Measurements from ENCODE around the gene ZBTB9. TPM values are rescaled to one million over a fixed set of nuclear protein-coding genes. Genes with fewer than 3 reads are reported as not detected.

Gene ZBTB9
- total RNA-seq = 9.2 TPM

DNA sequence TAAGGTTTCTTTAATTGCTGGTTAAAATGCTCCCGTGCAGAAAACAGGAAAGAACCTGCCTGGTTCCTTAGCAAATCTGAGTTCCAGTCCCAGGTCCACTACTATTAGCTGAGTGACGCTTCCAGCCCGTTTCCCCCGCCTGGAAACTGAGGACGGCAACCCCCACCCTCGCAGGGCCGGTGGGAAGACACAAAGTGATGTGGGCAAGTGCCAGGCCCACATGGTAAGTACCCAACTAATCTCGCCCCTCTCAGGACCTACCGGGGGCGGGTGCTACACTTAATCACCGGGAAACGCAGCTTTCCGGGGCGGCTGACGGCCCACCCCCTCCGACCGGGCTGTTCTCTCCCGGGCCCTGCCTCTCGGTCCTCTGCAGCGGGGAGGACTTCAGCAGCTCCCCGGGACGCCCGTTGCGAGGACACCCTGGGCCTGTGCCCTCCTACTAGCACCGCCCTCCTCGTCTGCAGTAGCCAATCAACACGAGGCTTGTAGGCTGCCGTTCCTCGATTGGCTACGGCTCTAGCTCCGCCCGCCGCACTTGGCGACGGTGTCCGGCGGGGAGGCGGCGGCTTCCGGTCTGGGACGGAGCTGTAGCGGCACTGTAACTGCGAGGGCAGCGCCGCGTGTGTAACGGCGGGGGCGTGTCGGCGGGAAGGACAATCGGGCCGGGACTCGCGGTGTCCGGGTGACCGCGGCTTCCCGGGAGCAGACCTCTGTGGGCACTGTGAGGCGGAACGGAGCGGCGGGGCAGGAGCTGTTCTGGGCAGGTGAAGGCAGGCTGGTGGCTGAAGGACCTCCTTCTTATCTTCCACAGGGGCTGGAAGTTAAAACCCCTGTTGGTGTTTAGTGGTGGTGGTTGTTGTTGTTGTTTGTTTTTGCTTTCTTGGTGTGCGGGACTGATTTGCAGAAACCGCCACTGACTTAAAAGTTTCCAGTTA is at the start of gene ZBTB9:
Gene ZBTB9 (plus strand): TSS at position 568 of the 938 bp plus-strand sequence. CDS start 525 bp downstream, outside the sequence.
- peak; percentile 95 for DNase-seq

- DNase-seq = no peak
Measured at GRCh38 chr6:33404884-33405283, 49.5 kb upstream of the ZBTB9 start.

GRCh38 chr6:33405386-33405940 is 48.9 kb upstream of the ZBTB9 start:
- no peak for DNase-seq

- no peak for DNase-seq
Measured at GRCh38 chr6:33406126-33406525, 48.2 kb upstream of the ZBTB9 start.

DNA sequence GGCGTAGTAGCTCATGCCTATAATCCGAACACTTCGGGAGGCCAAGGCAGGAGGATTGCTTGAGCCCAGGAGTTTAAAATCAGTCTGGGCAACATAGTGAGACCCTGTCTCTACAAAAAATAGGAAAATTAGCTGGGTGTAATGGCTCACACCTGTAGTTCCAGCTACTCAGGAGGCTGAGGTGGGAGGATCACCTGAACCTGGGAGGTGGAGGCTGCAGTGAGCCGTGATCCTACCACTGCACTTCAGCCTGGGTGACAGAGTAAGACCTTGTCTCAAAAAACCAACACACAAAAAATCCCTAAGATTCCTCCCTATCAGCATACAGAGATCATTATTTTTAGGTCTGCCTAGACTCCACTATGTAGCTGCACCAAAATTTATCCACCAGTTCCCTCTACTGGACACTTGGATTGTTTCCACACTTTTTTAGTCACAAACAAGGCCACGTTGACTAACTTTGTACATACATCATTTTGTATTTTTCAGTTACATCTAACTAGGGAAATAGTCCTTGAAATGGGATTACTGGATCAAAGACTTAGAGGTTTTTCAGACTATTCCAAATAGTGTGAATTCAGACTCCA is 47.2 kb upstream of the ZBTB9 start:
- DNase-seq = no peak

DNA sequence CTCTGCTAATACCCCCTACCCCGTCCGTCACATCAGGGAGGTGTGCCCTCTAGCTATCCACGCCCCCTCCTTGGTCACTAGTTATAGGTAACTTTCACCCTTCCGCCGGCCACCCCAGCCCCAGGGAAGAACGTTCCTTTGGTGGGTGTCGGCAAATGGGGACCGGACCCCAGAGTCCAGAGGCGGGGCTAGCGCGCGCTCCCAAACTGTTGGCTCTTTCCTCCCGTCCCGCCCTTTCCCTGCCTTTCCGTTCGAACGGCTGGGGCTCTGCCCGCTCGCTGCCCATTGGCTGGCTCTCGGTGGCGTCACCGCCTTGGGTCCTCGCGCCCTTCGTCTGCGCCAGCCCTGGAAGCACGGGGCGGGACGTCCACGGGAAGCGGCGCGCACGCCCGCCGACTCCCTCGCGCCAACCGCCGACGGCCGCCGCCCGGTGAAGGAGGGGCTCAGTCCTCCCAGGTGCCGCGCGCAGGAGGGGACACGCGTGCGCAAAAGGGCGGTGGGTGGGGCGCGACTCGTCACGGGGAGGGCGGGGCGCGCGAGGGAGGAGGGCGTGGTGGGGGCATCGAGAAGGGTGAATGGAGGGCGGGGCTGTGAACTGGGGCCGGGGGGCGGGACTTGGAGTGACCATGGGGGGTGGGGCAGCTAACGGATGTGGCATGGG is 44.2 kb upstream of the ZBTB9 start:
- DNase-seq = peak; percentile 97

GRCh38 chr6:33410711-33411631 is 43.4 kb upstream of the ZBTB9 start, which contains the start of gene PHF1:
Gene PHF1 (plus strand): TSS chr6:33411014. CDS start chr6:33412264, 1,250 bp downstream.
- DNase-seq = peak; percentile 73

GRCh38 chr6:33411632-33412005 is 42.8 kb upstream of the ZBTB9 start:
- DNase-seq = no peak

DNA sequence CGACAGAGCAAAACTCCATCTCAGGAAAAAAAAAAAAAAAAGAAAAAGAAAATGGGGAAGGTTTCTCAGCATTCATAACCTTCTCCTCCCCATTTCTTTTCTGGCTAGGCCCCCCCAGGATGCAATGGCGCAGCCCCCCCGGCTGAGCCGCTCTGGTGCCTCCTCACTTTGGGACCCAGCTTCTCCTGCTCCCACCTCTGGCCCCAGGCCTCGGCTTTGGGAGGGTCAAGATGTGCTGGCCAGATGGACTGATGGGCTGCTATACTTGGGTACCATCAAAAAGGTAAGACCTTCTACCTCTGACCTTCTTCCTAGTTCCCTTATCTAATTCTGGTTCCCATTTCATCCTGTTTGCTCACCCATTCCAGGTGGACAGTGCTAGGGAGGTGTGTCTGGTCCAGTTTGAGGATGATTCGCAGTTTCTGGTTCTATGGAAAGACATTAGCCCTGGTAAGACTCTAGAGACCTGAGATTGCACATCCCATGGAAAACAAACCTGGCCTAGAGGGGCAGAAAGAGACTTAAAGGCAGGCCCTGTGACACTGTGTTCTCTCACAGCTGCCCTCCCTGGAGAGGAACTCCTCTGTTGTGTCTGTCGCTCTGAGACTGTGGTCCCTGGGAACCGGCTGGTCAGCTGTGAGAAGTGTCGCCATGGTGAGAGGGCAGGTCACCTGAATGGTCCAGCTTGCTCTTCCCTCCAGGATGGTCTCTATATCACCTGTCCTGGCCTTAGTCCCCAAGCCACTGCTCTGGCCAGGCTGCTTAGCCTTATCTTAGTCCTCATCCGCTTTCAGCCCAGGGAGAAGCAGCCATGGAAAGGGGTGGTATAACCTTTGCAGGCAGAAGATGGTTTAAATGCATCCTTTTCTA is 42.0 kb upstream of the ZBTB9 start:
- no peak for DNase-seq

- no peak for DNase-seq
Measured at GRCh38 chr6:33413241-33414120, 40.9 kb upstream of the ZBTB9 start.

- DNase-seq = no peak
Measured at GRCh38 chr6:33414592-33415271, 39.6 kb upstream of the ZBTB9 start.

DNA sequence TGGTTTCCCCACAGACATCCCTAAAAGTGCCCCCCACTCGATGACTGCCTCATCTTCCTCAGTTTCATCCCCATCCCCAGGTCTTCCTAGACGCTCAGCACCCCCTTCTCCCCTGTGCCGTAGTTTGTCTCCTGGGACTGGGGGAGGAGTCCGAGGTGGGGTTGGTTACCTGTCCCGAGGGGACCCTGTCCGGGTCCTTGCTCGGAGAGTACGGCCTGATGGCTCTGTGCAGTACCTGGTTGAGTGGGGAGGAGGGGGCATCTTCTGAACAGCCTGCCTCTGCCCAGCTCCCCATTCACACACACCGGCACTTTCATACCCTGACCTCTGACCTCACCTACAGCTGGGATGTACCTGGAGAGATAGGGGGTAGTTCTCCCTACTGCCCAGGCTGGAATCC is 38.5 kb upstream of the ZBTB9 start:
- DNase-seq = no peak

DNA sequence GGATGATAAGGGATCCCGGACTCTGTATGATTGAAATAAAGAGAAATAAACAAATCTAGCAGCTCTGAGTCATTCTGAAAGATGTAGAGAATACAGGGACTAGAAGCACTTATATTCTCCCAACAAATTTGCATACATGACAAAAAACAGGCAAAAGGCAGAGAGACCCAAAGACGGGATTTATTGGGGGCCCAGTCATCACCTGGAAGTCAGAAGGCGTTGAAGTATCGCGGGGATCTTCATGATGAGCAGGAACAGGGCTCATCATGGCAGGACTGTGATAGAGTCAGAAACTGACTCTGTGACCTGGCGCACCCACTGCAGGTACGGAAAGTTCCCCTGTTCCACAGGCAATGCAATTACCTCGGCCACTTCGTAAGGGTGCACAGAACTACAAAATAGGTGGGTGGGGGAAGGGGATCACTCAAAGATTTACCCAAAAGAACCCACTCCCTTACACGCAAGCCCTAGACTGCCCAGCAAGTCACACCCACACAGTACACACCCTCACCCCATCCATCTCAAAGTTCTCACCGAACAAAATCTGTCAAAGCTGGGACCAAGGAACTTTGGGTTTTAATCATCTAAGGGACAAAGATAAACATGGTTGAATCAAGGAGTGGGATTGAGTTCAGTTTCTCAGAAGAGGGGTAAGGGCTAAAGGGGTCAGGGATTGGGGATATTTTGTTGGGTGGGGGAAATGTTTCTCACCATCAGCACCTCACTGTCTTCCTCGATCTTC is 37.8 kb upstream of the ZBTB9 start:
- no peak for DNase-seq

DNA sequence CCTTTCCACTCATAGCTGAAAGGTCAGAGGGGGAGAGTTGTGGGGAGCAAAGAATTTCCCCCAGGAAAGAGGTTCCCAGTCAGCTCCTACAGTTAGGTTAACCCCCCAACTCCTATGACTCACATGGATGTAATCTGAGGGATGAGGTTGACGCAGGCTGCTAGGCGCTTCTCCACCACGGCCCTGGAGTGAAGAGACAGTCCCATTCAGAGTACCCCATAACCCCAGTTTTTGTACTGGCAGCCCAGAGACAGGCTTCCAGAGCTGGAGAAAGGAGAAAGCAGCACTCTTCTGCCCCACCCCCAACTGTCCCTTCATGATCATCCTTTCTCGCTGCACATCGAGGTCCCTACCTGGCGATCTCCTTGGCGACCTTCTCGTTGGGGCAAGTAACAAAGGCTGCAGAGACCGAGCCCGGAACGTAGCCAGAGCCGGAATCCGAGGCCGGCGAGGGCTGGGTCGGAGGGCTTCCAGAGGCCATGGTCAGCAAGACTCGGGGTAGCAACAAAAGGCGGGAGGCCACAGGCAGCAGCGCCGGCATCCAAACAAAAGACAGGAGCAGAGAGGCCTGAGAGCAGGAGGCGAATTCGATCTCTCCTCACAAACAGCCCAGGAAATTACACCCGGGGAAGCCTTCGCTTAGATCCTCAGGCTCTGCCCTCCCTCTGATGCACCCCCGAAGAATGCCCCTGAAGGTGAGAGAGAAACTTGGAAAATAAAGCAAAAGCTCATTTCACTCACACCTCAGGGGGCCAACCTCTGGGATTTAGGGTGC is 37.1 kb upstream of the ZBTB9 start:
- no peak for DNase-seq

DNA sequence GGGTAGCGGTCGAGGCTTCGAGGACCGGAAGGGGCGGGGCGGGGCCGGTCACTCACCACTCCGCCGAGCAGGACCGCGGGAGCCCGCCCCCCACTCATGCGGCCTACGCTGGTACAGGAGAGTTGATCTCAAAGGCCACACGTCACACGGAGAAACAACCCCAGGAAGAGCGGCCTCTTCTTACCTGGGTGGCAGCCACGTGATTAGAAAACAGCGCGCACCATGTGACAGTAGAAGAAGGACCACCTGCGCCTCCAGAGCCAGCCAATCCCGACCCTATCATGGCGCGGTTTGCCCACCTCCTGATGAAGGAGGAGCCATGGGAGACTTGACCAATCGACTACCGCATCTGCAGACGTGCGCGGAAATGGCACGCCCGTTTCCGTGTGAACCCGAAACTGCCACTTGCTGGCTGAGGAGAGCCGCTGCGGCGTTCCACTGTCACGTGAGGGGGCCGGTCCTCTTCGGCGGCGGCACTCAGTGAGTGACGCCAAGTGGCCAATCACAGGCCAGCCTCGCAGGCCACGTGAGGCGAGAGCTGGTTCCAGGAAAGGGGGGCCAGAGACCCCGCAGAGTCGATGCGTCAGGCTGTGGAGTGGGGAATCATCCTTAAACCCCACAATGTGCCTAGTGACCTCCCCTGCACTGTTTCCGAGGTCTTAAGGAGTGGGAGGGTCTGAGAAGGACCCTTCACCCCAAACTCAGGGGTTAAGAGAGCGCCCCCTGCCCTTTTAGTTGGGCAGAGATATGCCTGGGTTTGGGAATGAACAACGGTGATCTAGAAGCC is 36.3 kb upstream of the ZBTB9 start, which contains the start of gene CUTA:
Gene CUTA (minus strand): TSS at position 205 of the 787 bp plus-strand sequence. CDS start 107 bp downstream, at position 98.
- DNase-seq = peak; percentile 99

- no peak for DNase-seq
Measured at GRCh38 chr6:33418690-33419291, 35.6 kb upstream of the ZBTB9 start.
